Glutamatergic neuron (in vitro differentiated cells): Measurements from ENCODE around the gene MOXD1. TPM values are rescaled to one million over a fixed set of nuclear protein-coding genes. Genes with fewer than 3 reads are reported as not detected.

Source experiments
- DNase-seq: peaks from one replicate; pipeline ENCODE4 v3.0.0; 2022
- H3K27ac Mint-ChIP-seq: one replicate; pipeline ENCODE4 v1.8.0; 2020; ENCODE audit warnings: mild to moderate bottlenecking, mixed read lengths, inconsistent platforms; ENCODE audit not compliant: unreplicated experiment
- H3K27me3 Mint-ChIP-seq: one replicate; pipeline ENCODE4 v1.8.0; 2020; ENCODE audit warnings: mild to moderate bottlenecking, moderate library complexity, mixed read lengths, inconsistent platforms; ENCODE audit not compliant: unreplicated experiment
- H3K36me3 Mint-ChIP-seq: one replicate; pipeline ENCODE4 v1.8.0; 2020; ENCODE audit warnings: mild to moderate bottlenecking, mixed read lengths, inconsistent platforms; ENCODE audit not compliant: unreplicated experiment
- H3K4me1 Mint-ChIP-seq: one replicate; pipeline ENCODE4 v1.8.0; 2020; ENCODE audit warnings: mild to moderate bottlenecking, low read depth, mixed read lengths, inconsistent platforms; ENCODE audit not compliant: unreplicated experiment
- H3K4me3 Mint-ChIP-seq: one replicate; pipeline ENCODE4 v1.8.0; 2020; ENCODE audit warnings: mild to moderate bottlenecking, mixed read lengths, inconsistent platforms; ENCODE audit not compliant: unreplicated experiment
- H3K9me3 Mint-ChIP-seq: one replicate; pipeline ENCODE4 v1.8.0; 2020; ENCODE audit warnings: mild to moderate bottlenecking, moderate library complexity, mixed read lengths, inconsistent platforms; ENCODE audit not compliant: unreplicated experiment
- CTCF ChIP-seq: fragments of 200-600 bp; sonication (generic); IDR thresholded peaks from one replicate; pipeline ENCODE4 v1.5.0; 2021; ENCODE audit not compliant: partially characterized antibody, unreplicated experiment
- total RNA-seq: library from RNA; stranded (reverse); fragmentation: NEBNext Ultra II Directional; extraction: Animal tissue kit (Norgen Biotek cat#: 25700); gene quantifications from one replicate; pipeline ENCODE4 v1.2.1, GENCODE V29; 2021; ENCODE audit not compliant: unreplicated experiment

The MOXD1 gene
- total RNA-seq, 1 donor from 2014 or later, result not detected

GRCh38 chr6:132410830-132411229 is 9.6 kb upstream of the MOXD1 start:
- TF ChIP-seq CTCF, result no peak
- no peak overlapping the region for H3K4me3 Mint-ChIP-seq
- no peak for DNase-seq
- H3K9me3 Mint-ChIP-seq, result no peaks in the 10 kb centered on the region
- H3K36me3 Mint-ChIP-seq, result no peaks in the 10 kb centered on the region
- peaks cover 2% of the 10 kb centered on the region for H3K4me1 Mint-ChIP-seq
- H3K27ac Mint-ChIP-seq, result no peak overlapping the region
- no peaks in the 10 kb centered on the region for H3K27me3 Mint-ChIP-seq

DNA sequence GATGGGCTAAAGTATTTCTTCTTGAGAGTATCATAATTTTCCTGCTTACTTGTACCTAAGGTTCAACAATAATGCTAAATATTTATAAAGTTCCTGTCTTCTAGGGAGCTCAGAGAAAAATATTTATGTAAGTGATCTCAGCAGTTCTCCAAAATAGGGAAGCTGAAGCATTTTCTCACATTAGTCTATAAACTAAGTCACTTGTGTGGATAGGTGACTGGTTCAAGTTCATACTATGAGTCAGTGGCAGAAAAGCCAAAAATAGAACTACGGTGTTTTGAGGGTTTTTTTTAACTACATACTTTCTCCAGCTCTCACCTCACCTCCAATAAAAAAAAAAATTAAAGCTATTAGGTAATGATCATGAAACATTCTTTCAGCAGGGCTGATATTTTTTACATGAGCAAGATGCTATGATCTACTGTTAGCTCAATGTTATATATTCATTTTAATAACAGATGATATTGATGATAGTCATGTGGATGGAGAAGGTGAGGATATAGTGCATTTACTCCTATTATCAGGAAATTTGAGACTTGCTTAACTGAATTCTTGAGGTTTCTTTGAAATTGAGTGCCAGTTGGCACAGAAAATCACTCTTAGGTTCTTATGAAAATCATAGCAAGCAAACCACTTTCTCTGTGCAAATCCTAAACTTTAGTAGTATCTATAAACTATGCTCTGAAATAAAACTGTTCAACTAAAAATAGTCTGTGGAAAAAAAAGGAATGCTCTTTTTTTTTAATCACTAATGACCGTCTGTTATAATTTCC is 4.1 kb upstream of the MOXD1 start:
- H3K4me1 Mint-ChIP-seq, result no peaks in the 10 kb centered on the region
- DNase-seq, result no peak
- no peak for TF ChIP-seq CTCF
- H3K36me3 Mint-ChIP-seq, result no peaks in the 10 kb centered on the region
- no peak overlapping the region for H3K4me3 Mint-ChIP-seq
- H3K27me3 Mint-ChIP-seq, result peaks cover 6% of the 10 kb centered on the region
- no peak overlapping the region for H3K27ac Mint-ChIP-seq
- no peaks in the 10 kb centered on the region for H3K9me3 Mint-ChIP-seq

DNA sequence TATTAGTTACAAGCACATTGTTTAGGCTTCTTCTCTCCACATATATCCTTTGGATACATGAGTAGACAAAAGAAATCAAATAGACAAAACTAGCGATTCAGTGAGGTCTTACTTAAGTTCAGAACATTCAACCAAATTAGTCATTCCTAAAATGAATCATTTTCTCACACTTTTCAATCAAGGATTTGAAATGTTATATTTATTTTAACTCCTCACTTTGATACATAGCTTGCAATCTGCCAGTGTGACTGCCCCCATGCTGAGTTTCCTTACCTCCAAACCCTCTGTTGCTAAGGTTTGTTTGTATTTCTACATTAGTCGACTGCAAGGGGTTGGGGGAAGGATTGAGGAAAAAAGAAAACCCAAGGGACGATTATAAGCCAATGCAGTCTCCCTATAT is 3.5 kb upstream of the MOXD1 start:
- H3K4me3 Mint-ChIP-seq, result no peak overlapping the region
- no peak for DNase-seq
- H3K27me3 Mint-ChIP-seq, result peaks cover 6% of the 10 kb centered on the region
- no peaks in the 10 kb centered on the region for H3K4me1 Mint-ChIP-seq
- no peak overlapping the region for H3K27ac Mint-ChIP-seq
- no peak for TF ChIP-seq CTCF
- H3K9me3 Mint-ChIP-seq, result no peaks in the 10 kb centered on the region
- H3K36me3 Mint-ChIP-seq, result no peaks in the 10 kb centered on the region

- Mint-ChIP-seq H3K9me3 (no peaks in the 10 kb centered on the region), H3K4me1 (no peaks in the 10 kb centered on the region), H3K27me3 (peaks cover 6% of the 10 kb centered on the region), H3K27ac (no peak overlapping the region), H3K36me3 (no peaks in the 10 kb centered on the region), H3K4me3 (no peak overlapping the region)
- no peak for TF ChIP-seq CTCF
- DNase-seq, result no peak
These were observed 3.1 kb upstream of the MOXD1 start for GRCh38 chr6:132404330-132404729.

GRCh38 chr6:132401618-132402285 is 477 bp upstream of the MOXD1 start:
- Mint-ChIP-seq H3K27ac (no peak overlapping the region), H3K9me3 (no peaks in the 10 kb centered on the region), H3K4me3 (peak overlapping the region; percentile 57), H3K36me3 (no peaks in the 10 kb centered on the region), H3K4me1 (no peaks in the 10 kb centered on the region), H3K27me3 (peaks cover 6% of the 10 kb centered on the region)
- DNase-seq, result no peak
- no peak for TF ChIP-seq CTCF
